GM21447 (cell line): ENCODE data around the gene GLUD1.

Experiments
- ATAC-seq: cut with Tn5 transposase; IDR thresholded peaks from one replicate; pipeline ENCODE4 v1.9.1; 2021; ENCODE audit not compliant: unreplicated experiment

The GLUD1 gene

DNA sequence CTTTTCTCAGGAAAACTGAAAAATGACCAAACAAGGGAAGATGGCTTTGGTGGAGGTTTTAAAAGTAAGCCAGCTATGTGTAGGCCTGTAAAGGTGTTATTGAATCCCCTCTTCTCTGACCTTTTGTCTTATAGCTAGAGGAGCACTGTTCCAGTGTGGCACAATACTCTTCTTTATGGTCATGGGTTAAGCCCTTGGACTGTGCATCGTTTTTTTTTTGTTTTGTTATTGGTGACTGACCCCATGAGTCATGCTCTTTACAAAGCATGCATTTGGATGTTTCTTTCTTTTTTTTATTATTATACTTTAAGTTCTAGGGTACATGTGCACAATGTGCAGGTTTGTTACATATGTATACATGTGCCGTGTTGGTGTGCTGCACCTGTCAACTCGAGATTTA lies 94.2 kb downstream of the GLUD1 start:
- no peak for ATAC-seq
